ENCODE results near the gene MAPKBP1. TPM values are rescaled to one million over a fixed set of nuclear protein-coding genes. Genes with fewer than 3 reads are reported as not detected.
"Not testable (repeated sequence)": the region's sequence is repeated elsewhere in the genome, so short reads cannot be mapped to it uniquely, and the experiment has no call there.

Gene MAPKBP1
- total RNA-seq, 2 donors from 2014 or later = 30.2 to 34.6 TPM

GRCh38 chr15:41828807-41829141 lies 54.5 kb downstream of the MAPKBP1 start:
- H3K4me3 Mint-ChIP-seq = peak overlapping the region; percentile 100
- no peak for DNase-seq
- peak overlapping the region; percentile 96 for H3K27ac Mint-ChIP-seq
- H3K27me3 Mint-ChIP-seq = no peaks in the 10 kb centered on the region
- peaks cover 42% of the 10 kb centered on the region for H3K4me1 Mint-ChIP-seq
- no peaks in the 10 kb centered on the region for H3K9me3 ChIP-seq (ENCODE audit: control insufficient read depth, low read length, poor library complexity, severe bottlenecking)
- ATAC-seq = no peak
- H3K36me3 Mint-ChIP-seq (ENCODE audit: low read depth) = no peaks in the 10 kb centered on the region

- ATAC-seq (no peak), DNase-seq (no peak)
- Mint-ChIP-seq H3K4me3 (no peak overlapping the region), H3K27me3 (no peaks in the 10 kb centered on the region), H3K36me3 (ENCODE audit: low read depth) (no peaks in the 10 kb centered on the region), H3K27ac (no peak overlapping the region), H3K4me1 (peaks cover 45% of the 10 kb centered on the region)
- no peaks in the 10 kb centered on the region for H3K9me3 ChIP-seq (ENCODE audit: control insufficient read depth, low read length, poor library complexity, severe bottlenecking)
Measured at GRCh38 chr15:41829959-41830646, 55.8 kb downstream of the MAPKBP1 start.

GRCh38 chr15:41831291-41831690 lies 57.0 kb downstream of the MAPKBP1 start:
- H3K27ac Mint-ChIP-seq = peak overlapping the region; percentile 78
- peak; percentile 40 for ATAC-seq
- not testable (repeated sequence) for H3K36me3 Mint-ChIP-seq (ENCODE audit: low read depth); DNase-seq; H3K9me3 ChIP-seq (ENCODE audit: control insufficient read depth, low read length, poor library complexity, severe bottlenecking); H3K27me3 Mint-ChIP-seq
- peaks cover 48% of the 10 kb centered on the region for H3K4me1 Mint-ChIP-seq
- peak overlapping the region; percentile 36 for H3K4me3 Mint-ChIP-seq

- peaks cover 48% of the 10 kb centered on the region for H3K4me1 Mint-ChIP-seq
- ATAC-seq (no peak), DNase-seq (no peak)
- H3K36me3 Mint-ChIP-seq (ENCODE audit: low read depth) = no peaks in the 10 kb centered on the region
- H3K9me3 ChIP-seq (ENCODE audit: control insufficient read depth, low read length, poor library complexity, severe bottlenecking) = no peaks in the 10 kb centered on the region
- H3K27me3 Mint-ChIP-seq = no peaks in the 10 kb centered on the region
- peak overlapping the region; percentile 78 for H3K27ac Mint-ChIP-seq
- H3K4me3 Mint-ChIP-seq = no peak overlapping the region
Measured at GRCh38 chr15:41832208-41832607, 57.9 kb downstream of the MAPKBP1 start.

GRCh38 chr15:41832875-41833274 lies 58.6 kb downstream of the MAPKBP1 start:
- peak overlapping the region; percentile 78 for H3K27ac Mint-ChIP-seq
- no peak for DNase-seq

GRCh38 chr15:41834096-41834495 lies 59.8 kb downstream of the MAPKBP1 start:
- no peak overlapping the region for H3K27ac Mint-ChIP-seq

More at GRCh38 chr15:41832875-41833274, 58.6 kb downstream of the MAPKBP1 start:
- Mint-ChIP-seq H3K4me1 (peaks cover 44% of the 10 kb centered on the region), H3K27me3 (no peaks in the 10 kb centered on the region), H3K36me3 (ENCODE audit: low read depth) (no peaks in the 10 kb centered on the region), H3K4me3 (peak overlapping the region; percentile 65)
- no peaks in the 10 kb centered on the region for H3K9me3 ChIP-seq (ENCODE audit: control insufficient read depth, low read length, poor library complexity, severe bottlenecking)
- no peak for ATAC-seq

GRCh38 chr15:41836073-41836472 lies 61.8 kb downstream of the MAPKBP1 start:
- DNase-seq (no peak), ATAC-seq (no peak)
- H3K9me3 ChIP-seq (ENCODE audit: control insufficient read depth, low read length, poor library complexity, severe bottlenecking) = no peaks in the 10 kb centered on the region
- Mint-ChIP-seq H3K4me1 (peaks cover 28% of the 10 kb centered on the region), H3K36me3 (ENCODE audit: low read depth) (no peaks in the 10 kb centered on the region), H3K27me3 (no peaks in the 10 kb centered on the region), H3K4me3 (no peak overlapping the region), H3K27ac (no peak overlapping the region)

More at GRCh38 chr15:41834096-41834495, 59.8 kb downstream of the MAPKBP1 start:
- no peaks in the 10 kb centered on the region for H3K36me3 Mint-ChIP-seq (ENCODE audit: low read depth)
- no peak for ATAC-seq
- no peaks in the 10 kb centered on the region for H3K27me3 Mint-ChIP-seq
- DNase-seq = no peak
- peaks cover 36% of the 10 kb centered on the region for H3K4me1 Mint-ChIP-seq
- H3K4me3 Mint-ChIP-seq = no peak overlapping the region
- no peaks in the 10 kb centered on the region for H3K9me3 ChIP-seq (ENCODE audit: control insufficient read depth, low read length, poor library complexity, severe bottlenecking)

GRCh38 chr15:41836713-41837454 lies 62.6 kb downstream of the MAPKBP1 start:
- DNase-seq (no peak), ATAC-seq (no peak)
- Mint-ChIP-seq H3K36me3 (ENCODE audit: low read depth) (no peaks in the 10 kb centered on the region), H3K27me3 (no peaks in the 10 kb centered on the region), H3K4me1 (peaks cover 20% of the 10 kb centered on the region), H3K4me3 (no peak overlapping the region), H3K27ac (no peak overlapping the region)
- no peaks in the 10 kb centered on the region for H3K9me3 ChIP-seq (ENCODE audit: control insufficient read depth, low read length, poor library complexity, severe bottlenecking)

GRCh38 chr15:41838400-41838897 lies 64.2 kb downstream of the MAPKBP1 start, which contains the start of gene PLA2G4B:
Gene PLA2G4B, plus strand, starts transcription at chr15:41838847. Its CDS starts 67 bp downstream, at chr15:41838914.
- H3K27me3 Mint-ChIP-seq = no peaks in the 10 kb centered on the region
- DNase-seq (no peak), ATAC-seq (no peak)
- peaks cover 13% of the 10 kb centered on the region for H3K4me1 Mint-ChIP-seq
- H3K4me3 Mint-ChIP-seq = no peak within 1 kb of the TSS
- H3K9me3 ChIP-seq (ENCODE audit: control insufficient read depth, low read length, poor library complexity, severe bottlenecking) = no peaks in the 10 kb centered on the region
- H3K27ac Mint-ChIP-seq = peak within 1 kb of the TSS; percentile 41
- no peaks in the 10 kb centered on the region for H3K36me3 Mint-ChIP-seq (ENCODE audit: low read depth)

GRCh38 chr15:41839781-41840491 lies 65.7 kb downstream of the MAPKBP1 start:
- Mint-ChIP-seq H3K4me3 (no peak overlapping the region), H3K27ac (peak overlapping the region; percentile 29), H3K4me1 (peaks cover 7% of the 10 kb centered on the region), H3K27me3 (no peaks in the 10 kb centered on the region), H3K36me3 (ENCODE audit: low read depth) (no peaks in the 10 kb centered on the region)
- no peaks in the 10 kb centered on the region for H3K9me3 ChIP-seq (ENCODE audit: control insufficient read depth, low read length, poor library complexity, severe bottlenecking)
- ATAC-seq (no peak), DNase-seq (no peak)

GRCh38 chr15:41840673-41841072 lies 66.4 kb downstream of the MAPKBP1 start:
- no peaks in the 10 kb centered on the region for H3K36me3 Mint-ChIP-seq (ENCODE audit: low read depth)
- H3K27ac Mint-ChIP-seq = no peak overlapping the region
- DNase-seq (no peak), ATAC-seq (no peak)
- H3K4me1 Mint-ChIP-seq = peaks cover 4% of the 10 kb centered on the region
- no peaks in the 10 kb centered on the region for H3K27me3 Mint-ChIP-seq
- no peaks in the 10 kb centered on the region for H3K9me3 ChIP-seq (ENCODE audit: control insufficient read depth, low read length, poor library complexity, severe bottlenecking)
- no peak overlapping the region for H3K4me3 Mint-ChIP-seq

- H3K4me1 Mint-ChIP-seq = peaks cover 4% of the 10 kb centered on the region
- no peaks in the 10 kb centered on the region for H3K9me3 ChIP-seq (ENCODE audit: control insufficient read depth, low read length, poor library complexity, severe bottlenecking)
- no peak overlapping the region for H3K4me3 Mint-ChIP-seq
- DNase-seq = no peak
- ATAC-seq = no peak
- H3K27me3 Mint-ChIP-seq = no peaks in the 10 kb centered on the region
- no peaks in the 10 kb centered on the region for H3K36me3 Mint-ChIP-seq (ENCODE audit: low read depth)
- H3K27ac Mint-ChIP-seq = no peak overlapping the region
Measured at GRCh38 chr15:41841131-41841530, 66.8 kb downstream of the MAPKBP1 start.

GRCh38 chr15:41842229-41842628 lies 67.9 kb downstream of the MAPKBP1 start:
- ATAC-seq (no peak), DNase-seq (no peak)
- Mint-ChIP-seq H3K36me3 (ENCODE audit: low read depth) (peaks cover under 1% of the 10 kb centered on the region), H3K27ac (peak overlapping the region; percentile 57), H3K4me1 (peaks cover under 1% of the 10 kb centered on the region), H3K4me3 (no peak overlapping the region), H3K27me3 (no peaks in the 10 kb centered on the region)
- no peaks in the 10 kb centered on the region for H3K9me3 ChIP-seq (ENCODE audit: control insufficient read depth, low read length, poor library complexity, severe bottlenecking)

Data from T-helper 17 cell (primary cell).